Stimulated activated CD8-positive, alpha-beta memory T cell treated with anti-CD3 and anti-CD28 coated beads, Interleukin-12 subunit alpha, Interleukin-12 subunit beta, amount 100 ng/mL, for 24 hours (primary cell): Measurements from ENCODE around the gene ZBTB5.
"Not testable (repeated sequence)": the region's sequence is repeated elsewhere in the genome, so short reads cannot be mapped to it uniquely, and the experiment has no call there.

Experiments used
- DNase-seq: peaks from one replicate; pipeline ENCODE4 v3.0.0-alpha.2; 2020; ENCODE audit errors: extremely low read depth

The ZBTB5 gene, protein sequence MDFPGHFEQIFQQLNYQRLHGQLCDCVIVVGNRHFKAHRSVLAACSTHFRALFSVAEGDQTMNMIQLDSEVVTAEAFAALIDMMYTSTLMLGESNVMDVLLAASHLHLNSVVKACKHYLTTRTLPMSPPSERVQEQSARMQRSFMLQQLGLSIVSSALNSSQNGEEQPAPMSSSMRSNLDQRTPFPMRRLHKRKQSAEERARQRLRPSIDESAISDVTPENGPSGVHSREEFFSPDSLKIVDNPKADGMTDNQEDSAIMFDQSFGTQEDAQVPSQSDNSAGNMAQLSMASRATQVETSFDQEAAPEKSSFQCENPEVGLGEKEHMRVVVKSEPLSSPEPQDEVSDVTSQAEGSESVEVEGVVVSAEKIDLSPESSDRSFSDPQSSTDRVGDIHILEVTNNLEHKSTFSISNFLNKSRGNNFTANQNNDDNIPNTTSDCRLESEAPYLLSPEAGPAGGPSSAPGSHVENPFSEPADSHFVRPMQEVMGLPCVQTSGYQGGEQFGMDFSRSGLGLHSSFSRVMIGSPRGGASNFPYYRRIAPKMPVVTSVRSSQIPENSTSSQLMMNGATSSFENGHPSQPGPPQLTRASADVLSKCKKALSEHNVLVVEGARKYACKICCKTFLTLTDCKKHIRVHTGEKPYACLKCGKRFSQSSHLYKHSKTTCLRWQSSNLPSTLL

DNA sequence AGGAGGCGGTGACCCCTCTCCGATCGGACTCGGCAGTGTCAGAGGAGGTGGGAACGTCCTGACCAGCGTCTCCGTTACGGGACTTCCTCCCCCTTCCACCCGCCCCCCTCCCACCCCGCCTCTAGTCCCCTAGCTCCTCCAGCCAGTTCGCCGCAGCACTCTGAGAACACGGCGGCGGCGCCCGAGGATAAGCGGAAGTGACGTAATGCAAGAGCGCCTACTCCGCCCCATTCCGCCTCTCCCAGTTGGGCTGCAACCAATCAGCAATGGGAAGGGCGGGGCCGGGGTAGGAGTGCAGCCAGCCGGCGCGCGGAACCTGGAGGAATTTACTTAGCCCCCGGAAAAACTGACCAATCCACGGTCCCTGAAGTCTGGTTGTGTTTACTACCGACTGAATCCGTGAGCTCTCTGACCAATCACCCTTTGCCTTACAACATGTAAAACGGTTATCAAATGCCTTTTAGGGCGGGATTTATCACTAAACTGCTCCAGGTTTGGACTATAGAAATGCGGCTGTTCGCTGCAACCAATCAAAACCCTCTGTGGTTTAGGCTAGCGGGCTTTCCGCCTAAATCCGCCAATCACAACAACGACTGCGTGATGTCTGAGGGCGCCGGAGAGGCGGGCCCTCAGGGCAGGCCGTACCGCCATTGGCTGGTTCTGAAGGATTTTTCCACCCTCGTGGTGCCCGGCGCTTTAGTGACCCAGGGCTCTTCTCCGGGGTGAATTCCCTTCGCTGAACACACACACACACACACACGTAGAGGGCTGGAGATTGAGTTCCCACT lies at the start of gene ZBTB5:
Gene ZBTB5 (minus strand): TSS at position 202 of the 788 bp plus-strand sequence. CDS start 22,899 bp downstream, outside the sequence.
- DNase-seq = peak; percentile 98

DNA sequence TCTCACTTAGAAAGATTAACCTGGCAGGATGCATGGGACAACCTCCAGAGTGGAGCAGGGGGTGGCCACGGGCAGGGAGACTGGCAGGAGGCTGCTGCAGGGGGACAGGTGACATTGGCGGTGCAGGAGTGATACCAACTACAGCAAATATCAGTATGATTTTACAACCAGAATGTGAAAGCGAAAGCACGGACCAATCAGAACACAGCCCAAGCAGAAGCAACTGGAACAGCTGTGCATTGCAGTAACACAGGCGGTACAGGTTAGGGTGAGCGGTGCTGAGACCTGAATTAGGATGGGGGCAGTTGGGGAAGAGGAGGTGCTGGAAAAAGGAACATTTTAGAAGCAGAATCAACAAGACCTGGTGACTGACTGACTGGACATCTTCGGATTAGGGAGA lies 49.7 kb upstream of the ZBTB5 start:
- DNase-seq = no peak

DNA sequence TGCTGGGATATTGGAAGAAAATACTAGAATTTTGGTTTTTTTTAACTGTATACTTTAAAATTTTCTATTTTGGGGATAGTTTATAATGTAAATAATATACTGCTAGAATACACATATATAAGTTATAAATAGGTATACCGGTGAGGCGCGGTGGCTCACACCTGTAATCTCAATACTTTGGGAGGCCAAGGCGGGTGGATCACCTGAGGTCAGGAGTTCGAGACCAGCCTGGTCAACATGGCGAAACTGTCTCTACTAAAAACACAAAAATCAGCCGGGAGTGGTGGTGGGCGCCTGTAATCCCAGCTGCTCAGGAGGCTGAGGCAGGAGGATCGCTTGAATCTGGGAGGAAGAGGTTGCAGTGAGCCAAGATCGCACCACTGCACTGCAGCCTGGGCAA lies 49.2 kb upstream of the ZBTB5 start:
- not testable (repeated sequence) for DNase-seq

DNA sequence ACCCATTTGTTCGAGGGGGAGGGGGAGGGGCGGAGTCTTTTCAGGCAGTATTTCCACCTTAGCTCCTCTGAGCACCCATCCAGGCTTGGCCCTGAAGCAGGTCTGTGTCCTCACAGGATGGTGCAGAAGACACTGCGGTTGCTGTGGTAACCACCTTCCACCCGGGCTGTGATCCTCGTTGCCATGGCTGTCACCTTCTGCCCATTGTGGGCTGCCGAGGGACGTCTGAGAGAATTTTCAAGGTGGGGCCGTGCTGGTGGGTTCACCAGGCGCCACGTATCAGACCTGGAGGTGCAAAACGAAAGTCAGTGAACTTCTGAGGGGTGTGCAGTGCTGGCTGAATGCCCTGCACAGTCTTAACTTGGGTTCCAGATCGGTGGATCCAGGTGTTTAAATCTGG lies 47.2 kb upstream of the ZBTB5 start:
- DNase-seq = no peak

DNA sequence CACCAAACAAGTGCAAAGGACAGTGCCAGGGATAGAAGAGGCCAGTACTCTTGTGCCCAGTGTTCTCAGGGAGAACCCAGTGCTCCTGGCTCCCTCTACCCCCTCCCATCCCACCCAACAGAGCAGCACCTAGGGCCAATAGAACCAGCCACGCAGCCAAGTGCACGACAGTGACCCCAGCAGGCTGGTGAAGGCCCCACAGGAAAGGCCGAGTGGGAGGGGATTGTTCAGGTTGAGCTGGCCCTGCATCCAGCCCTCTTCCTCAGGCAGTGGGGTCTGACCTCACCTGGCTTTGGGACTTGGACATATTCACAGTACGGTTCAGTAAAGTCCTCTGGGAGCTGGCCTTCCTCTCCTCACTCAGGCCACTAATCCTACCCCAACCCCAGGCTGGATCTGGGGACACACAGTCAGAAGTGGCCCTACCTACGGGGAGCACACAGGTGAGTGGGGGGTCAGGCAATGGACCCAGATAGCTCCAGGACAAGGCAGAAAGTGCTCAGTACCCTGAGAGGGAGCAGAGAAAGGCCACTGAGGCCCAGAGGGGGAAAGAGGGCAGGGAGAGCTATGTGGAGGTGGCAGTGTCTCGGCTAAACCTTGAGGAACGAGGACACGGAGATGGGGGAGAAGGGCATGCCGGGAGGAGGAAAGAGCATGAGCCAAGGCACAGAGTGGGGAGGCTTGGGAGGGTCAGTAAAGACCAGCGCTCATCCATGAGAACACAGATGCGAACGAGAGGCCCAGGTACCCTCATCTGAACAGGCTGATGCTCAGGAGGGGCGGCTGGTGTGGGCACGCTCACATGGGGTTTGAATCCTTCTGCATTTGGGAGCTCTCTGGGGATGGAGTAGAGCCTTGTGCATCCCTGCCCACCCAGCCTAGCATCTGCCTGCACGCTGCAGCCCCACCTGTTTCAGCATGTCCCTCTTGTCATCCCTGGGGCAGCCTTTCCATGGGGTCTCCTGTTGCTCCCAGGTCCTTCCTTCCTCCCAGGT lies 46.1 kb upstream of the ZBTB5 start:
- no peak for DNase-seq

DNA sequence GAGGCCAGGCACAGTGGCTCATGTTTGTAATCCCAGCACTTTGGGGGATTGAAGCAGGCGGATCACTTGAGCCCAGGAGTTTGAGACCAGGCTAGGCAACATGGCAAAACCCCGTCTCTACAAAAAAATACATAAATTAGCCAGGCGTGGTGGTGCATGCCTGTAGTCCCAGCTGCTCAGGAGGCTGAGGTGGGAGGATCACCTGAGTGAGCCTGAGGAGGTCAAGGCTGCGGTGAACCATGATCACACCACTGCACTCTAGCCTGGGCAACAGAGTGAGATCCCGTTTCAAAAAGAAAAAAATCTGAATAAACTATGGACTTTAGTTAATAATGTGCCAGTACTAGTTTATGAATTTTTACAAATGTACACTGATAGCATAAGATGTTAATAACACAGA lies 44.8 kb upstream of the ZBTB5 start:
- not testable (repeated sequence) for DNase-seq

DNA sequence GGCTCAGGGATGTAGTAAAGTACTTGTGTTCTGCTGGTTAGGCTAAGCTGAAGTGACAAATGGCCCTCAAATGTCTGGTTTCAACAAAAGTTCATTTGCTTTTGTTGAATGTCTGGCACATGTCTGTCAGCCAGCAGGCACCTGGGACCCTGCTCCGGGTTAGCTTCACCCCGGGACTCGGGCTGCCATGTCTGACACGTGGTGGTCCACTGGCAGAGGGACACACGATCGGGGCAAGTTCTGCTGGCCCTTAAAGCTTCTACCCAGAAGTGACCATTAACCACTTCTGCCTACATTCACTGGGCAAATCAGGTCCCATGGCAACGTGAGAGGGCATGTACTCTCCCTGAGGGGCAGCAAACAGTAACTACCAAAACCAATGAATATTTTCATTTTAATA lies 44.3 kb upstream of the ZBTB5 start:
- DNase-seq = no peak

DNA sequence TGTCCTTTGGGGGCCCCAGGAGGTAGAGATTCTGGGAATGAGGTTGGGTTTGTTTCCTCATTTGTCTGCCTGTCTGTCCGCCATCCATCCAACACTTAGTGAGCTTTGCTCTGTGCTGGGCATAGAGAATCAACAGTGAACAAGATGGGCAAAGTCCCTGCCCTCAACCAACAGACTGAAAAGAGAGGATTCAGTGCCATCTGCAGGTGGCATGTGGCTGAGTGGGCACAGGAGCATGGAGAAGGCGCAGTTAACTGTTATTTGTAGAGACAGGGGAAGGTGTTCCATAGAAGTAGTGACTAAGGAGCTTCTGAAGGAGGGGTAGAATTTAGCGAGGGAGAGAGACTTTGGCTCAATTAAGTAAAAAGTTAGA lies 43.6 kb upstream of the ZBTB5 start:
- no peak for DNase-seq

DNA sequence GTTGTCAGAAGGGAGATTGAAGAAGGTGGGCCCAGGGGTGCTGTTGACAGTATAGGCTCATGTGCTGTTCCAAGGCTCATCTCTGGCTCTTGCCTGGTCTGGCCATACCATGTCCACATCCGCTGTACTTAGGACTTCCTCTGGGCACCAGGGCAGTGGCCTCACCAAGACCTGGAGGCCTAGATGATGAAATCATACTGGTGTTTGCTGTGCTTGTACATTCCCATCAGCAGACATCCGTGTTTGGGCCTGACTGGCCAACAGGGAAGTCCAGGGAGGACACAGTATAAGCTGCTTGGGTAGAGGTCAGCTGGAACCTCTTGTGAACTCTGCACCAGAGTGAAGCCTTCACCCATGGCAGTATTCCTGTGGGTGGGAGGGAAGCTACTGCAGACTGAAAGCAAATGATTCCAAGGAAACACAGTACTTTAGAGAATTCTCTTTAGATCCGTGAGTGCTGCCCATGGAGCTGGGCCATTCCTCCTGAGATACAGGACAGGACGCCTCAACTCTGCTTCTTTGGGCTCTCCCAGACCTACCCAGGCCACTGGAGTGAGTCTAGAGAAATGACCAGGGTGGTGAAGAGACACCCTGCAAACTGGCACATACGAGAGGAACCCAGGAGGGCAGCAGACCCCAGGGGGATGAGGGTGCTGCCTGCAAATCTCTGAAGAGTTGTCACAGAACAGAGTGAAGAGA lies 43.0 kb upstream of the ZBTB5 start:
- no peak for DNase-seq

DNA sequence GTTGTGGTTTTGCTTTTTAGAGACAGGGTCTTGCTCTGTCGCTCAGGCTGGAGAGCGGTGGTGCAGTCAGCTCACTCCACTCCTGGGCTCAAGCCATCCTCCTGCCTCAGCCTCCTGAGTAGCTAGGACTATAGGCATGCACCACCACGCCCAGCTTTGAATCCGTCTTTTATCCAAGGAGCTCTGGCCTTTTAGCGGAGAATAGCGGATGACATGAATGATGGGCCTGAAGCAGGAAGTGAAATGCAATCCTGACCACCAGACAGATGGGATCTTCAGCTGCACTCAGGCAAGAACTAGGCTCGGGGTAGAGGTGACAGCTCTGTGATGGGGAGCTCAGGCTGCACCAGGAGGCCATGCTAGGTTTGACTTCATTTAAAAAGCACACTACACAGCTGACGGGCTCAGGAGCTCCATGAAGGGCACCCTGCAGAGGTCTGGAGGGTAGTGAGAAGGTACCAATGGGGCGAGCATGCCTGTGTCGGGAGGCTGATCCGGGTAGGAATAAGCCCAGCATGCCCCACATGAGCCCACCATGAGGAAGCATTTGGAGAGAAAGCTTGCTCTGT lies 42.4 kb upstream of the ZBTB5 start:
- DNase-seq = no peak

DNA sequence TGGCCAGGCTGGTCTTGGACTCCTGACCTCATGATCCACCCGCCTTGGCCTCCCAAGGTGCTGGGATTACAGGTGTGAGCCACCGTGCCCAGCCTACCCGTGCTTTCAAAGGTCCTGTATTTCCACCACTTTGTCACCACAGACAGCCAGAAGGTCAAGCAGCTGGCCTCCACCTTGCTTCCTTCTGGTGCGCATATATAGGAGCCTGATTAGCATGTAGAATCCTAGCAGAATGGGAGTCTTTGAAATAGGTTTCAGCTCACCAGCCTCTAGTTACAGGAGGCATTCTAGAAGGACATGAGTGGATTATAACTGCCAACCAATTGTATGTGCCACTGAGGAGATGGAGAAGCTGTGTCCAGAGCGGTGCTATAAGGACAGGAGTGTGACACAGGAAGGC lies 39.4 kb upstream of the ZBTB5 start:
- no peak for DNase-seq

DNA sequence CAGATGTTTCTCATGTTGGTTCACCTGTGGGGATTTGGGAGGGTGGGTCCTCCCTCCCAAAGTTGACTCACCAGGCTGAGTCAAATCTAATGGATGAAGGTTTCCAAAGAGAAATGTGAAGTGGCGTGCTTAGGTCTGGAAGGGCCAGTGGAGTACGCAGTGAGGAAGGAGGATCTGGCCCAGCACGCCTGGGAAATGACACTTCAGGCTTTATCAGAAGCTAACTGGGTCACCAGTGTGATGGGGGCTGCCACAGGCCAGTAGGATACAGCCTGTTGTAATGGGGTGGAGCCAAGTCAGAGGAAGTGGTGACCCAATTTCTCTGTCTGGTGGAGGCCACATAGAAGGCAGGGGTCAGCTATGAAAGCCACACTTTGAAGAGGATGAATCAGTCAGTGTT lies 38.5 kb upstream of the ZBTB5 start:
- no peak for DNase-seq

DNA sequence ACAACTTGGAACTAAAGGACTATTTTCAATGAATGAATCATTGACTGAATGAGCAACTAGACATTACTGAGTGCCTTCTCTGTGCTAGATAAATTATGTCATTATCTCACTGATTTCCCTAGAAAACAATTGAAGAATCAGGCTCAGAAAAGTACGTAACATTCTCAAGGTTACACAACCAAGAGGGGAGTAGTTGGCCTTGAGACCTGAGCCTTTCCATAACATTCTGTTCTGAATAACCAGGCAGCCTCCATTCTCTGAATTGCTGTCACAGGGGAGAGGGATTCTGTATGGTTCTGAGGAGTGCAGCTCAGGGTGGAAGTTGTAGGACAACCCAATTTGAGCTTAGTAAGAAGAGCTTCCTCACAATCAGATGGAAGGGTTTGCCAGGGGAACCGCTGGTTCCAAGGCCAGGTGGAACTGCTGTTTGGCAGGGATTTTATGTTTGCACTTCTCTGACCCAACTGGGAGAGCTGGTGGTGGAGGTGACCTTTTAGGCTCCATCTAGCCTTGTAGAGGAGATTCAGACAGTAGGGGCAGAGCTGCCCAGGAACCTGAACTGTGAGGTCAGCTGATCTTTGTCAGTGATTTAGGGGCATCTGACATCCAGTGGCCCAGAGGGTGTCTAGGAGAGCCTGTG lies 36.8 kb upstream of the ZBTB5 start:
- DNase-seq = no peak

DNA sequence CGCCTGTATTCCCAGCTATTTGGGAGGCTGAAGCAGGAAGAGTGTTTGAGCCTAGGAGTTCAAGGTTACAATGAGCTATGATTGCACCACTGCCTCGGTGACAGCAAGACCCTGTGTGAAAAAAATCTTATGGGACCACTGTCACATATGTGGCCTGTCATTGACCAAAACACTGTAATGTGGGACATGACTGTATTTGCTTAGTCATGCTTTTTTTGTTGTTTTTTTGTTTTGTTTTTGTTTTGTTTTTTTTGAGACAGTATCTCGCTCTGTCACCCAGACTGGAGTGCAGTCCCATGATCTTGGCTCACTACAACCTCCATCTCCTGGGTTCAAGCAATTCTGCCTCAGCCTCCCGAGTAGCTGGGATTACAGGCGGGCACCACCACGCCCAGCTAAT lies 34.0 kb upstream of the ZBTB5 start:
- no peak for DNase-seq

DNA sequence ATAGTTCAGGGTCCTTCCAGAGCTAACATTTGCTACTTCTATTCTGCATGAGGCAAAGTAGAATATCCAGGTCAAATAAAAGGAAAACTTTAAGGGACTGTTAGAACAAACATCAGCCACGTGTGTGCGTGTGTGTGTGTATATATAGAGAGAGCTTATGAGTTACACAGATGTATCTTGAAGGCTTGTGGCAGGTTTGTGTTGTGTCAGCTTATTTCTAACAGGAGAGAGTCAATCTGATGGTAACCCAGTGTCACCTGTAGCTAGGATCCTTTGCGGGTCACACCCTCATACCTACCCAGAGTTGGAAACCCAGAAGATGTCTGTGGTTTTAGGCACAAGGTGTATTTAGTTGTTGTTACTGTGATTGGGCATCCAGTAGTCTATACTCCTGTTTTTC lies 33.2 kb upstream of the ZBTB5 start:
- DNase-seq = no peak

DNA sequence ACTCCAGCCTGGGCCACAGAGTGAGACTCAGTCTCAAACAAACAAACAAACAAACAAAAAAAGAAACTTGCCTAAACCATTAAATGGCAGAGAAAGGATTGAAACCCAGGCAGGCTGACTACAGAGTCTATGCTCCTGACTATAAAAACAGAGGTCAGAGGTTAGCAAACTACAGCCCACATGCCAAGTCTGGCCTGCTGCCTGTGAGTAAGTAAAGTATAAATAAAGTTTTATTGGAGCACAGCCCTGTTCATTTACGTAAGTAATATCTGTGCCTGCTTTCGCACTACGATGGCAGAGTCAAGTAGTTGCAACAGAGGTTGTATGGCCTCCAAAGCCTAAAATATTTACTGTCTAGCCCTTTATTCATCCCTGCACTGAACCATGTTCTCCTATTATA lies 32.1 kb upstream of the ZBTB5 start:
- DNase-seq = no peak

DNA sequence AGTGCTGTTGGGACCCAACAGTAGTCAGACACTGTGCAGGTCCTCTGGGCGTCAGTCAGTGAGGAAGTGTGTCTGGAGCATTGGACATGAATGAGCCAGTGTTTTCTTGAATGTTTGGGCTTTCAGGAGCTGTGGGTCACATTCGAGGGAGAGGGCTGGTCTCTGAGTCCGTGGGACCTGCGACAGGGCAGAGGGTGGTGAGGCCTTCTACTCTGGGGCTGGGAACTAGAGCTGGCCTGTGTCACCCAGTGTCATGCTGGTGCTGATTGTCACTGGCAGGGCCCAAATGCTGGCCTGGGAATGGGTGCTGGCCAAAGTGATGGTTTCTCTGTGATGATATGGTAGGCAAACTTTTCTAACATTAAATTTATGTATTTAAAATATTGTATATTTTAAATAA lies 30.8 kb upstream of the ZBTB5 start:
- DNase-seq = no peak

DNA sequence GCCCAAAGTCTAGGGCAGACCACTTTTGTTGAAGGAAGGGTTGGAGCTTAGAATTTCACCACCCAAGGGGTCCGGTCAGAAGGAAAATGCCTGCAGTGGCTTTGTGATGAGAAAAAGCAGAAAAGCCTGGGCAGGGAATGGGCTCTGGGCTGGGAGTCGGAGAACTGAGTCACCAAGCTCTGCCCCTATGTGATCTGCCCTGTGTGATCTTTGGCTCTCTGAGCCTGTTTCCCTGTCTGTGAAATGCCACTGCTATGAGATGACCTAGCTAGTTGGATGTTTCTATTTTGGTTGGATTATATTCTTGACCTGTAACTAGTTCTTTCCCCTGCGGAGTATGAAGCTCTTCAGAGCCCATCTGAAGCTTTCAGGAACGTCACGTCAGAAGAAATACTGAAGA lies 30.3 kb upstream of the ZBTB5 start:
- DNase-seq = no peak

DNA sequence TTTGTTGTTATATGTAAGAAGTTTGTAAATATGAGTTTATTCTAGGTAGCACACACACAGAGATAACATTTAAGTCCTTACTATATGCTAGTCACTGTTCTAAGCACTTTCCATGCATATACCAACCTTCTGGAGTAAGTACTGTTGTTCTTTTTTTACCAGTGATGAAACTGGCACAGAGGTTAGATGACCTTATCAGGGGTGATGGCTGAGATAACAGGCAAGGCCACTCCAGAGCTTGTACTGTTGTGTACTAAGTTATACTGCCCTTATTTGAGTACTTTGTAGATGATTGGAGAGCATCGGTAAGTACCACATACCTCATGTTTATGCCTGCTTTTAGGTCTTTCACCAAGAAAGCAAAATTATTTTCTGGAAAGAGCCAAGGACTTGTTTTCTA lies 26.7 kb upstream of the ZBTB5 start:
- no peak for DNase-seq
